ENCODE data around the gene TFF1. TPM values are rescaled to one million over a fixed set of nuclear protein-coding genes. Genes with fewer than 3 reads are reported as not detected.

Gene TFF1
- total RNA-seq, 2 donors from 2014 or later, result not detected

DNA sequence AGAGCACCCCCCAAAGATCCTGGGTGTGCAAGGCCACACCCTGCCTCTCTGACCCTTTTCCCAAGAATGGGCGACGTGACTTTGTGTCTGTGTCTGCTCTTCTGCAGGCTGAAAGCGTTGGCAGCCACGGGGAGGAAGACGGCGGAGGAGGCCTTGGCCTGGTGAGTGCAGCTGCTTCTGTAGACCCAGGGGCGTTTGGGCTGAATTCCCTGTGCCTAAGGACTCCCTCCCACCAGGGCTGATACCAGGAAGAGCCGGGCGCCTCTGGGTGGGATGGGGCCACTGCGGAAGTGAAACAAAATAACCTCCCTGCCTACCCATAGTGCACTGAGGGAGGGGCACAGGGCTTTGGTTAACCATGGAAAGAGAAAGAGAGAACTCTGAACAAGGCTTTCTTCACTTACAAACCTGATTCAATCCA is 39.9 kb upstream of the TFF1 start:
- Mint-ChIP-seq H3K9me3 (no peaks in the 10 kb centered on the region), H3K36me3 (peaks cover 5% of the 10 kb centered on the region), H3K27ac (peak overlapping the region; percentile 80 to 93), H3K4me1 (ENCODE audit: low read depth in 2 of 2) (peaks cover 14 to 22% of the 10 kb centered on the region in 2 donors), H3K27me3 (peaks cover 5 to 23% of the 10 kb centered on the region in 2 donors), H3K4me3 (peak overlapping the region; percentile 94)
- ATAC-seq (peak; percentile 48 to 68), DNase-seq (ENCODE audit: low spot score) (no peak)

- H3K36me3 Mint-ChIP-seq, result peaks cover 5% of the 10 kb centered on the region
- H3K27me3 Mint-ChIP-seq, result peaks cover 5 to 23% of the 10 kb centered on the region in 2 donors
- ATAC-seq, result peak; percentile 10 to 11
- no peaks in the 10 kb centered on the region for H3K9me3 Mint-ChIP-seq
- peaks cover 14 to 22% of the 10 kb centered on the region in 2 donors for H3K4me1 Mint-ChIP-seq (ENCODE audit: low read depth in 2 of 2)
- peak overlapping the region; percentile 83 to 93 for H3K27ac Mint-ChIP-seq
- peak overlapping the region; percentile 94 for H3K4me3 Mint-ChIP-seq
- no peak for DNase-seq (ENCODE audit: low spot score)
Measured at GRCh38 chr21:42405064-42406013, 39.0 kb upstream of the TFF1 start.

- peak overlapping the region; percentile 94 for H3K4me3 Mint-ChIP-seq
- H3K27ac Mint-ChIP-seq, result peak overlapping the region; percentile 25 to 93
- H3K36me3 Mint-ChIP-seq, result peaks cover 5% of the 10 kb centered on the region
- no peaks in the 10 kb centered on the region for H3K9me3 Mint-ChIP-seq
- ATAC-seq (peak in 1 of 2 donors; percentile 10), DNase-seq (ENCODE audit: low spot score) (no peak)
- peaks cover 5 to 19% of the 10 kb centered on the region in 2 donors for H3K27me3 Mint-ChIP-seq
- peaks cover 14 to 22% of the 10 kb centered on the region in 2 donors for H3K4me1 Mint-ChIP-seq (ENCODE audit: low read depth in 2 of 2)
Measured at GRCh38 chr21:42404539-42404938, 38.2 kb upstream of the TFF1 start.

DNA sequence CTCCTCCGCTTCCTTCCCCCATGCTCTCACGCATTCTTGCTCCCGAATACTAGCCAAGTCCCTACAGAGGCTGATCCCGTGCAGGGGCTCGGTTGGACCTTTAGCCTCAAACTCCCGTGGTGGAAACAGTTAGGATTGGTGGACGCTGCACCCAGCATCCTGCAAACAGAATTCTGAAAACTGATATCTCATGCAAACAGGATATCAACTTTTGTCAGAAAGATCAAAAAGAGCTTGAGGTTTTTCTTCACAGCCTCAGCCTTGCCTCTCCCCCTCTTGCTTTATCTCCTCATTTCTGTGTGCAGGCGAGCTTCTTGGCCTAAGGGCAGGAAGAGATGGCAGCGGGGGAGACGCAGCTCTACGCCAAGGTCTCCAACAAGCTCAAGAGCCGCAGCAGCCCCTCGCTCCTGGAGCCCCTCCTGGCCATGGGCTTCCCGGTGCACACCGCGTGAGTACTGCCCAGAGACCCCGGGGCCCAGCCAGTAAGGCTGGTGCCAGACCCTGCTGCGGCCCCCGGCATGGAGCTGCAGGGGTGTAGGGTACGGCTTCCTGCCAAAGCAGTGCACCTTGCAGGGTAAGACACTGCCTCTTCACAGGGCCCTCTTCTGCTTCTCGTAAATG is 37.4 kb upstream of the TFF1 start, which contains the start of gene UBASH3A:
Gene UBASH3A (plus strand): TSS at position 292 of the 621 bp plus-strand sequence. CDS start 44 bp downstream, at position 336.
- DNase-seq (ENCODE audit: low spot score), result no peak
- H3K4me1 Mint-ChIP-seq (ENCODE audit: low read depth in 2 of 2), result peaks cover 14 to 28% of the 10 kb centered on the region in 2 donors
- H3K9me3 Mint-ChIP-seq, result no peaks in the 10 kb centered on the region

GRCh38 chr21:42401820-42402251 is 35.5 kb upstream of the TFF1 start:
- ATAC-seq, result no peak
- H3K36me3 Mint-ChIP-seq, result peaks cover 5% of the 10 kb centered on the region
- H3K27me3 Mint-ChIP-seq, result peaks cover 5 to 32% of the 10 kb centered on the region in 2 donors
- H3K4me3 Mint-ChIP-seq, result peak overlapping the region; percentile 3
- H3K4me1 Mint-ChIP-seq (ENCODE audit: low read depth in 2 of 2), result peaks cover 18 to 30% of the 10 kb centered on the region in 2 donors
- no peak for DNase-seq (ENCODE audit: low spot score)
- H3K9me3 Mint-ChIP-seq, result no peaks in the 10 kb centered on the region
- peak overlapping the region; percentile 10 to 13 for H3K27ac Mint-ChIP-seq

More for the DNA sequence above, 37.4 kb upstream of the TFF1 start, which contains the start of gene UBASH3A:
- peaks cover 5 to 23% of the 10 kb centered on the region in 2 donors for H3K27me3 Mint-ChIP-seq
- peaks cover 5% of the 10 kb centered on the region for H3K36me3 Mint-ChIP-seq
- H3K27ac Mint-ChIP-seq, result peak within 1 kb of the TSS; percentile 48 to 93
- peak within 1 kb of the TSS; percentile 94 for H3K4me3 Mint-ChIP-seq
- ATAC-seq, result peak; percentile 57 to 67

- H3K27ac Mint-ChIP-seq, result peak overlapping the region; percentile 10 to 13
- peaks cover 5% of the 10 kb centered on the region for H3K36me3 Mint-ChIP-seq
- H3K4me3 Mint-ChIP-seq, result peak overlapping the region; percentile 3
- DNase-seq (ENCODE audit: low spot score), result no peak
- no peak for ATAC-seq
- no peaks in the 10 kb centered on the region for H3K9me3 Mint-ChIP-seq
- peaks cover 5 to 30% of the 10 kb centered on the region in 2 donors for H3K27me3 Mint-ChIP-seq
- peaks cover 18 to 23% of the 10 kb centered on the region in 2 donors for H3K4me1 Mint-ChIP-seq (ENCODE audit: low read depth in 2 of 2)
Measured at GRCh38 chr21:42401154-42401553, 34.8 kb upstream of the TFF1 start.

GRCh38 chr21:42400525-42400924 is 34.2 kb upstream of the TFF1 start:
- DNase-seq (ENCODE audit: low spot score), result no peak
- Mint-ChIP-seq H3K36me3 (peaks cover 5% of the 10 kb centered on the region), H3K27me3 (peaks cover 5 to 29% of the 10 kb centered on the region in 2 donors), H3K9me3 (no peaks in the 10 kb centered on the region), H3K4me1 (ENCODE audit: low read depth in 2 of 2) (peaks cover 17 to 20% of the 10 kb centered on the region in 2 donors), H3K4me3 (no peak overlapping the region), H3K27ac (no peak overlapping the region)
- no peak for ATAC-seq

DNA sequence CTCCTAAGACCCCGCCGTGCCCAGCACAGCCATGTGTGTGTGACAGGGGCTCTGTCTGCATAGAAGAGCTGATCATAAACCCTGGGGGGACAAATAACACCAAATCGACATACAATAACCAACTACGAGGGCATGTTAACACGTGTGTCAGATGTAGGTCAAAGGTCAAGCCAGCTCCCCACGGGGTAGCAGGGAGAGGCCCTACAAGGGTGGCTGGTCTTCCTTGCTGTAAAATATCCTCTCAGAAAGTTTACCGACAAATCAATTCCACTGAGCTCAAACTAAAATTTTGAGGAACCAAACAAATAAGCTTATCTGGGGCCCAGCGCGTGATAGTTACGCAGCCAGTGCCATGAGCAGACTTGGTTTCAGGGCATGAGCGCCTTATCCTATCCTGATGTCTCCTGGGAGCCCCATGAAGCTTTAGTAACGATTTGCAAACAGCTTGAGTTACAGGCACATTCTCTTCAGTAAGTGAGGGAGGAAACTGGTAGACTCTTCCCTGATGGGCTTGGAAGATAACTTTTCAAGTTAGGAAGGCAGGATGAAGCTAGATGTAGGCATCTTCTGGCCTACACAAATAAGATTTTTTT is 32.2 kb upstream of the TFF1 start:
- peaks cover 14 to 20% of the 10 kb centered on the region in 2 donors for H3K4me1 Mint-ChIP-seq (ENCODE audit: low read depth in 2 of 2)
- no peak overlapping the region for H3K27ac Mint-ChIP-seq
- H3K9me3 Mint-ChIP-seq, result no peaks in the 10 kb centered on the region
- H3K27me3 Mint-ChIP-seq, result peaks cover 5 to 33% of the 10 kb centered on the region in 2 donors
- DNase-seq (ENCODE audit: low spot score), result no peak
- no peak overlapping the region for H3K4me3 Mint-ChIP-seq
- no peak for ATAC-seq
- peaks cover 5% of the 10 kb centered on the region for H3K36me3 Mint-ChIP-seq

GRCh38 chr21:42397746-42398394 is 31.5 kb upstream of the TFF1 start:
- Mint-ChIP-seq H3K27ac (peak overlapping the region; percentile 15 to 57), H3K4me1 (ENCODE audit: low read depth in 2 of 2) (peaks cover 13 to 25% of the 10 kb centered on the region in 2 donors), H3K4me3 (no peak overlapping the region), H3K36me3 (peaks cover 5% of the 10 kb centered on the region), H3K9me3 (no peaks in the 10 kb centered on the region), H3K27me3 (peaks cover 5 to 35% of the 10 kb centered on the region in 2 donors)
- ATAC-seq (no peak), DNase-seq (ENCODE audit: low spot score) (no peak)

- H3K27ac Mint-ChIP-seq, result peak overlapping the region; percentile 15 to 57
Measured at GRCh38 chr21:42396799-42397745, 30.7 kb upstream of the TFF1 start.

GRCh38 chr21:42395905-42396651 is 29.7 kb upstream of the TFF1 start, which contains the start of gene TMPRSS3:
TSS of gene TMPRSS3 (minus strand) at chr21:42396052. CDS start at chr21:42395417, 635 bp downstream.
- DNase-seq (ENCODE audit: low spot score) (no peak), ATAC-seq (no peak)
- Mint-ChIP-seq H3K4me1 (ENCODE audit: low read depth in 2 of 2) (peaks cover 4 to 20% of the 10 kb centered on the region in 2 donors), H3K27me3 (peaks cover 7 to 36% of the 10 kb centered on the region in 2 donors), H3K4me3 (no peak within 1 kb of the TSS), H3K36me3 (no peaks in the 10 kb centered on the region), H3K9me3 (no peaks in the 10 kb centered on the region), H3K27ac (no peak within 1 kb of the TSS)

More at GRCh38 chr21:42396799-42397745, 30.7 kb upstream of the TFF1 start:
- Mint-ChIP-seq H3K4me1 (ENCODE audit: low read depth in 2 of 2) (peaks cover 11 to 26% of the 10 kb centered on the region in 2 donors), H3K27me3 (peaks cover 9 to 35% of the 10 kb centered on the region in 2 donors), H3K36me3 (peaks cover 5% of the 10 kb centered on the region), H3K9me3 (no peaks in the 10 kb centered on the region), H3K4me3 (no peak overlapping the region)
- DNase-seq (ENCODE audit: low spot score) (no peak), ATAC-seq (no peak)
